ENCODE data around the gene FBP2.
A peak's percentile ranks its signal among the peaks of the same experiment; 100 is the strongest.

The FBP2 gene

GRCh38 chr9:94625835-94626234, 32.2 kb upstream of the FBP2 start:
- Mint-ChIP-seq H3K4me3 (no peak overlapping the region), H3K36me3 (ENCODE audit: low read depth) (no peaks in the 10 kb centered on the region), H3K9me3 (no peaks in the 10 kb centered on the region), H3K27me3 (ENCODE audit: low read depth) (peaks cover 19% of the 10 kb centered on the region), H3K27ac (peak overlapping the region in 2 of 3 experiments; percentile 21 to 57), H3K4me1 (peaks cover 10% of the 10 kb centered on the region)
- no peak for TF ChIP-seq CTCF (IDR thresholded peaks at IDR 0.05; ENCODE audit: unreplicated experiment in 3 of 3)

- Mint-ChIP-seq H3K4me1 (peaks cover 9% of the 10 kb centered on the region), H3K4me3 (no peak overlapping the region), H3K27ac (peak overlapping the region; percentile 26 to 67 (median 62)), H3K36me3 (ENCODE audit: low read depth) (no peaks in the 10 kb centered on the region), H3K9me3 (no peaks in the 10 kb centered on the region), H3K27me3 (ENCODE audit: low read depth) (peaks cover 14% of the 10 kb centered on the region)
- TF ChIP-seq CTCF (IDR thresholded peaks at IDR 0.05; ENCODE audit: unreplicated experiment in 3 of 3), result no peak
These were observed 31.0 kb upstream of the FBP2 start for GRCh38 chr9:94624629-94625028.

GRCh38 chr9:94623253-94623652, 29.6 kb upstream of the FBP2 start:
- peaks cover 9% of the 10 kb centered on the region for H3K4me1 Mint-ChIP-seq

GRCh38 chr9:94622087-94622800, 28.6 kb upstream of the FBP2 start:
- TF ChIP-seq CTCF (IDR thresholded peaks at IDR 0.05; ENCODE audit: unreplicated experiment in 3 of 3), result no peak
- Mint-ChIP-seq H3K9me3 (no peaks in the 10 kb centered on the region), H3K27ac (peak overlapping the region in 1 of 3 experiments; percentile 23), H3K4me1 (peaks cover 9% of the 10 kb centered on the region), H3K27me3 (ENCODE audit: low read depth) (peaks cover 14% of the 10 kb centered on the region), H3K36me3 (ENCODE audit: low read depth) (no peaks in the 10 kb centered on the region), H3K4me3 (no peak overlapping the region)

More at GRCh38 chr9:94623253-94623652, 29.6 kb upstream of the FBP2 start:
- no peaks in the 10 kb centered on the region for H3K9me3 Mint-ChIP-seq
- no peak overlapping the region for H3K27ac Mint-ChIP-seq
- H3K27me3 Mint-ChIP-seq (ENCODE audit: low read depth), result peaks cover 14% of the 10 kb centered on the region
- H3K36me3 Mint-ChIP-seq (ENCODE audit: low read depth), result no peaks in the 10 kb centered on the region
- no peak overlapping the region for H3K4me3 Mint-ChIP-seq
- peak in 2 of 3 experiments; percentile 41 to 43 for TF ChIP-seq CTCF (IDR thresholded peaks at IDR 0.05; ENCODE audit: unreplicated experiment in 3 of 3)

GRCh38 chr9:94619026-94619425, 25.4 kb upstream of the FBP2 start:
- peaks cover 9% of the 10 kb centered on the region for H3K4me1 Mint-ChIP-seq
- H3K27me3 Mint-ChIP-seq (ENCODE audit: low read depth), result no peaks in the 10 kb centered on the region
- no peak overlapping the region for H3K4me3 Mint-ChIP-seq
- H3K36me3 Mint-ChIP-seq (ENCODE audit: low read depth), result no peaks in the 10 kb centered on the region
- peak overlapping the region in 1 of 3 experiments; percentile 8 for H3K27ac Mint-ChIP-seq
- H3K9me3 Mint-ChIP-seq, result no peaks in the 10 kb centered on the region
- no peak for TF ChIP-seq CTCF (IDR thresholded peaks at IDR 0.05; ENCODE audit: unreplicated experiment in 3 of 3)

GRCh38 chr9:94613003-94613402, 19.4 kb upstream of the FBP2 start:
- Mint-ChIP-seq H3K4me1 (peaks cover 12% of the 10 kb centered on the region), H3K27ac (no peak overlapping the region), H3K4me3 (no peak overlapping the region), H3K9me3 (no peaks in the 10 kb centered on the region), H3K36me3 (ENCODE audit: low read depth) (no peaks in the 10 kb centered on the region), H3K27me3 (ENCODE audit: low read depth) (peaks cover 21% of the 10 kb centered on the region)
- TF ChIP-seq CTCF (IDR thresholded peaks at IDR 0.05; ENCODE audit: unreplicated experiment in 3 of 3), result no peak
